ENCODE measurements around the gene SKOR1.
A peak's percentile ranks its signal among the peaks of the same experiment; 100 is the strongest.

Gene SKOR1

GRCh38 chr15:67834581-67835296, 9.4 kb downstream of the SKOR1 start:
- DNase-seq (no peak), ATAC-seq (ENCODE audit: insufficient read depth, low read depth) (no peak)
- no peak overlapping the region for H3K4me3 ChIP-seq (ENCODE audit: low read depth in 1 of 2, low read length in 2 of 2)
- H3K27ac ChIP-seq (ENCODE audit: low read length) = no peak overlapping the region
- no peak overlapping the region for H2AFZ ChIP-seq (ENCODE audit: low read depth, low read length)
- H3K4me1 ChIP-seq (ENCODE audit: insufficient read depth, low read length) = peaks cover 31% of the 10 kb centered on the region
- no peak overlapping the region for H3K9ac ChIP-seq (ENCODE audit: low read depth, low read length)
- H3K9me3 ChIP-seq (ENCODE audit: insufficient read depth, low read length, severe bottlenecking) = no peaks in the 10 kb centered on the region
- H3K27me3 ChIP-seq (ENCODE audit: insufficient read depth, low read length, poor library complexity) = no peaks in the 10 kb centered on the region
- H4K20me1 ChIP-seq (ENCODE audit: insufficient read depth, low read length) = no peaks in the 10 kb centered on the region
- H3K4me2 ChIP-seq (ENCODE audit: insufficient read depth, low read length) = no peak overlapping the region
- H3K79me2 ChIP-seq (ENCODE audit: insufficient read depth, low read length) = no peaks in the 10 kb centered on the region
- no peak for TF ChIP-seq EZH2 (IDR thresholded peaks at IDR 0.05; ENCODE audit: borderline replicate concordance, low read depth, low read length, severe bottlenecking)
- H3K36me3 ChIP-seq (ENCODE audit: insufficient read depth, low read length) = no peaks in the 10 kb centered on the region

- Histone ChIP-seq H4K20me1 (ENCODE audit: insufficient read depth, low read length) (no peaks in the 10 kb centered on the region), H3K27me3 (ENCODE audit: insufficient read depth, low read length, poor library complexity) (no peaks in the 10 kb centered on the region), H3K9me3 (ENCODE audit: insufficient read depth, low read length, severe bottlenecking) (no peaks in the 10 kb centered on the region), H3K9ac (ENCODE audit: low read depth, low read length) (peak overlapping the region; percentile 35), H3K4me3 (ENCODE audit: low read depth in 1 of 2, low read length in 2 of 2) (no peak overlapping the region), H2AFZ (ENCODE audit: low read depth, low read length) (no peak overlapping the region), H3K4me1 (ENCODE audit: insufficient read depth, low read length) (peaks cover 31% of the 10 kb centered on the region), H3K79me2 (ENCODE audit: insufficient read depth, low read length) (no peaks in the 10 kb centered on the region), H3K36me3 (ENCODE audit: insufficient read depth, low read length) (no peaks in the 10 kb centered on the region), H3K4me2 (ENCODE audit: insufficient read depth, low read length) (no peak overlapping the region), H3K27ac (ENCODE audit: low read length) (peak overlapping the region; percentile 74)
- no peak for TF ChIP-seq EZH2 (IDR thresholded peaks at IDR 0.05; ENCODE audit: borderline replicate concordance, low read depth, low read length, severe bottlenecking)
- TF ChIP-seq CTCF (IDR thresholded peaks at IDR 0.05; ENCODE audit: borderline replicate concordance, extremely low read depth, low read length, poor library complexity, severe bottlenecking) = no peak
- DNase-seq (no peak), ATAC-seq (ENCODE audit: insufficient read depth, low read depth) (no peak)
These were observed 10.2 kb downstream of the SKOR1 start for GRCh38 chr15:67835297-67836133.

GRCh38 chr15:67836134-67836455, 10.8 kb downstream of the SKOR1 start:
- Histone ChIP-seq H3K79me2 (ENCODE audit: insufficient read depth, low read length) (no peaks in the 10 kb centered on the region), H3K4me2 (ENCODE audit: insufficient read depth, low read length) (no peak overlapping the region; the same call in 1 of the 2 replicates), H3K9me3 (ENCODE audit: insufficient read depth, low read length, severe bottlenecking) (no peaks in the 10 kb centered on the region), H4K20me1 (ENCODE audit: insufficient read depth, low read length) (no peaks in the 10 kb centered on the region), H3K27me3 (ENCODE audit: insufficient read depth, low read length, poor library complexity) (no peaks in the 10 kb centered on the region), H3K9ac (ENCODE audit: low read depth, low read length) (peak overlapping the region; percentile 35), H3K27ac (ENCODE audit: low read length) (peak overlapping the region; percentile 74), H3K4me1 (ENCODE audit: insufficient read depth, low read length) (peaks cover 35% of the 10 kb centered on the region), H2AFZ (ENCODE audit: low read depth, low read length) (no peak overlapping the region), H3K36me3 (ENCODE audit: insufficient read depth, low read length) (no peaks in the 10 kb centered on the region), H3K4me3 (ENCODE audit: low read depth in 1 of 2, low read length in 2 of 2) (no peak overlapping the region)
- no peak for ATAC-seq (ENCODE audit: insufficient read depth, low read depth)
- DNase-seq = no peak
- no peak for TF ChIP-seq EZH2 (IDR thresholded peaks at IDR 0.05; ENCODE audit: borderline replicate concordance, low read depth, low read length, severe bottlenecking)
- TF ChIP-seq CTCF (IDR thresholded peaks at IDR 0.05; ENCODE audit: borderline replicate concordance, extremely low read depth, low read length, poor library complexity, severe bottlenecking) = no peak

- DNase-seq (peak; percentile 64), ATAC-seq (ENCODE audit: insufficient read depth, low read depth) (no peak)
- peak overlapping the region; percentile 35; the same call in 1 of the 2 replicates for H3K9ac ChIP-seq (ENCODE audit: low read depth, low read length)
- no peaks in the 10 kb centered on the region for H3K36me3 ChIP-seq (ENCODE audit: insufficient read depth, low read length)
- TF ChIP-seq EZH2 (IDR thresholded peaks at IDR 0.05; ENCODE audit: borderline replicate concordance, low read depth, low read length, severe bottlenecking) (no peak), CTCF (IDR thresholded peaks at IDR 0.05; ENCODE audit: borderline replicate concordance, extremely low read depth, low read length, poor library complexity, severe bottlenecking) (peak; percentile 84)
- no peaks in the 10 kb centered on the region for H3K79me2 ChIP-seq (ENCODE audit: insufficient read depth, low read length)
- H3K4me3 ChIP-seq (ENCODE audit: low read depth in 1 of 2, low read length in 2 of 2) = no peak overlapping the region
- H3K27ac ChIP-seq (ENCODE audit: low read length) = peak overlapping the region; percentile 68
- no peaks in the 10 kb centered on the region for H3K27me3 ChIP-seq (ENCODE audit: insufficient read depth, low read length, poor library complexity)
- peaks cover 39% of the 10 kb centered on the region for H3K4me1 ChIP-seq (ENCODE audit: insufficient read depth, low read length)
- H3K4me2 ChIP-seq (ENCODE audit: insufficient read depth, low read length) = no peak overlapping the region; the same call in 1 of the 2 replicates
- peak overlapping the region; percentile 71; the same call in 1 of the 2 replicates for H2AFZ ChIP-seq (ENCODE audit: low read depth, low read length)
- H3K9me3 ChIP-seq (ENCODE audit: insufficient read depth, low read length, severe bottlenecking) = no peaks in the 10 kb centered on the region
- H4K20me1 ChIP-seq (ENCODE audit: insufficient read depth, low read length) = no peaks in the 10 kb centered on the region
These were observed 11.2 kb downstream of the SKOR1 start for GRCh38 chr15:67836477-67836876.
